ENCODE data around the gene ACOT13. TPM values are rescaled to one million over a fixed set of nuclear protein-coding genes. Genes with fewer than 3 reads are reported as not detected.
"Not testable (repeated sequence)": the region's sequence is repeated elsewhere in the genome, so short reads cannot be mapped to it uniquely, and the experiment has no call there.

ACOT13 gene
- total RNA-seq, 1 experiment from 2014 or later, result 51.5 TPM

DNA sequence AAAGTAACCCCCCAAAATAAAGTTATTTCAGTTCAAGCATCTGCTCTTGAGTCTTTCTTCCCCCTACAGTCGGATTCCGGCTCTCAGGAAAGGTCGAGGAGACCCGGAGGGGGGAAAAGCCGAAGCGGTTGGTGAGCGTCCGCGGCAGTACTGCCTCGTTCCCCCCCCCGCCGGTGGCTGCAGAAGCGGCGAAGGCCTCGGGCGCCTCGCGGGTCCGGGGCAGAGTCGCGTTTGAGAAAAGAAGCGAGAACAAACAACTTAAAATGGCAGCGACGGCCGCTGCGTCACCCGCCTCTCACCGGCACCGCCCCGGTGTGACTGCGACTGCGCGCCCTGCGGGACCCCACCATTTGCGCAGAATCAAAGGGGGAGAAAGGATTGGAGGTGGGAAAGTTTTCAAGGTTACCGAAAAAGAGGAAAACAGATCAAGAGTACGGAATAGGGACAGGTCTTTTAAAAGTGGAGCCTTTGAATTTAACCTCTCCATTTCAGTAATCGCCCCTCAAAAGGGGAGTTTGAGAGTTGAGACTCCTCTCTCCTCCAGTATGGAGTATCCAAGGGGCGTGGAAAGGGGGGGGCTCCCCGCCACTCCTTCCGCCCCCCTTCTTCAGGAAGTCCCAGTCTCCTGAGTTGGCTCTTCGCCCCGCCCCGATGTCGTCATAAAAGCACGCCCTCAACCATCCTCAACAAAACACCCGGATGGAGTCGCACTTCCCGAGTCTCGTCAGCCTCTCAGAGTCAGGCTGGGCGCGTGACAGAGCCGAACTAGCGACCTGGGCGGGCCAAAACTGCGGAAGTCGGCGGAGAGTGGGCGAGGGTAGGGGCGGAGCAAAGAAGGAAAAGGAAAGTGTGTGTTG is 54.0 kb downstream of the ACOT13 start:
- peak; percentile 99 for DNase-seq (ENCODE audit: extremely low read depth, low read depth)

DNA sequence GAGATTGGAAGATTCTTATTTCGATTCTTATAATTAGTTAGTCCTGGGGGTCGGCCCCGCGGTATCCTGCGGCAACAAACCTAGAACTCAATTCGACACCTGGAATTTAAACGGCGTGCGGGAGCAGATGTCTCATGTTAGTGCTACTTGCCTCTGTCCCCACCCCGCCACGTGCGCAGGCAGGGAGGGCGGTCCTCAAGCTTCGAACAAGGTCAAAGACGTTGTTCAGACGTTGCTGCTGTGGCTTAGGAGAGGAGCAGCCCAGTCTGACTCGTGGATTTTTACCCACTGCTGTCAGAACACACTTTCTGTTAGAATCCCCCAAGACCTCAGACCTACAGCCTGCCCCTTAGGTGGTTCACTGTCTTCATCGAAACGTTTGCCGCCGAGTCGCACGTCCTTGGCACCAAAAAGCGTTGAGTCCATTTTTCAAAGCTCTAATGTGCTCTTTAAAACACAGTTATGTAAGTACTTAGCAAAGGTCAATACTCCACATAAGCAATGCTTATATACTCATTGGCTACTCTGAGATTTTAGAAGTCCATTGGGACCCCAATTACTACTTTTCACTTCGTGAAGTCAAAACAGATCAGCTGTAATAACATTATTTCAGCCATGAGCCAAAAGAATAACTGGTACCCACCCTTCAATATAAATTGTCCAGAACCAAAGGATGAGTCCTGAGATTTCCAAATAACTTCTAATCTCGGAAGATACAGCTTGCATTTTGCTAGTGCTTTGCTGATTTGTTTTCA is 54.8 kb downstream of the ACOT13 start:
- DNase-seq (ENCODE audit: extremely low read depth, low read depth), result no peak

DNA sequence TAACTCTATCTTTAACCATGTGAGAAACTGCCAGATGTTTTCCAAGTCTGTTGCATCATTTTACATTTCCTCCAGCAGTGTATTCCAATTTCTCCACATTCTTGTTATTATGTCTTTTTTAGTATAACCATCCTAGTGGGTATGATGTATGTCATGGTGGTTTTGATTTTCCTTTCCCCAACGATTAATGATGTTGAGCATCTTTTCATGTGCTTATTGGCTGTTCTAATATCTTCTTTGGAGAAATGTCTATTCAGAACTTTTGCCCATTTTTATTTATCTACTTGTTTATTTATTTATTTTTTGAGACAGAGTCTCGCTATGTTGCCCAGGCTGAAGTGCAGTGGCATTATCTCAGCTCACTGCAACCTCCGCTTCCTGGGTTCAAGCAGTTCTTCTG is 56.4 kb downstream of the ACOT13 start:
- DNase-seq (ENCODE audit: extremely low read depth, low read depth), result no peak

- not testable (repeated sequence) for DNase-seq (ENCODE audit: extremely low read depth, low read depth)
Measured at GRCh38 chr6:24730653-24731052, 63.8 kb downstream of the ACOT13 start.

- DNase-seq (ENCODE audit: extremely low read depth, low read depth), result not testable (repeated sequence)
Measured at GRCh38 chr6:24731456-24732134, 64.7 kb downstream of the ACOT13 start.

DNA sequence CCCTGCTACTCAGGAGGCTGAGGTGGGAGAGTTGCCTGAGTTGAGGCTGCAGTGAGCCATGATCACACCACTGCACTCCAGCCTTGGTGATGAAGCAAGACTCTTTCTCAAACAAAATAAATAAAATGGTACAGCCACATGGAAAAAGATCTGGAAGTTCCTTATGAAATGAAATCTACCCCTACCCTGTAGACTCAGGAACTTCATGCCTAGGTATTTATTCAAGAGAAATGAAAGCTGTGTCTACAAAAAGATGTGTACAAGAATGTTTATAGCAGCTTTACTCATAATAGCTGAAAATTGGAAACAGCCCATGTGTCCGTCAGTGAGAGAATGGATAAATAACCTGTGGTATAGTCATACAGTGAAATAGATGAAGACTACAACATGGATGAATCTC is 67.3 kb downstream of the ACOT13 start:
- no peak for DNase-seq (ENCODE audit: extremely low read depth, low read depth)

- not testable (repeated sequence) for DNase-seq (ENCODE audit: extremely low read depth, low read depth)
Measured at GRCh38 chr6:24734710-24735109, 67.8 kb downstream of the ACOT13 start.

GRCh38 chr6:24738741-24739140 is 71.9 kb downstream of the ACOT13 start:
- DNase-seq (ENCODE audit: extremely low read depth, low read depth), result no peak

DNA sequence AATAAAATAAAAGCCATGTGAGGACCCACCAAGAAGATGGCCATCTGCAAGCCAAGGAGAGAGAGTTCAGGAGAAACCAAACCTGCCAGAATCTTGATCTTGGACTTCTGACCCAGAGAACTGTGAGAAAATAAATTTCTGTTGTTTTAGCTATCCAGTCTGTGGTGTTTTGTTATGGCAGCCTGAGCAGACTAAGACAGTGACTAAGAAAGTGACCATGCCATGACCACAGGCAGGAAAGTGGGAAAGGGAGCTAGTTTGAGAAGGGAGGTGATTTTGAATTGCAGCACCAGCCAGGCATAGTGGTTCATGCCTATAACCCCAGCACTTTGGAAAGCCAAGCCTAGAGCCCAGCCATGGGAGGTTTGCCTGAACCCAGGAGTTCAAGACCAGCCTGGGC is 74.0 kb downstream of the ACOT13 start:
- no peak for DNase-seq (ENCODE audit: extremely low read depth, low read depth)

- no peak for DNase-seq (ENCODE audit: extremely low read depth, low read depth)
Measured at GRCh38 chr6:24742216-24742738, 75.4 kb downstream of the ACOT13 start.

DNA sequence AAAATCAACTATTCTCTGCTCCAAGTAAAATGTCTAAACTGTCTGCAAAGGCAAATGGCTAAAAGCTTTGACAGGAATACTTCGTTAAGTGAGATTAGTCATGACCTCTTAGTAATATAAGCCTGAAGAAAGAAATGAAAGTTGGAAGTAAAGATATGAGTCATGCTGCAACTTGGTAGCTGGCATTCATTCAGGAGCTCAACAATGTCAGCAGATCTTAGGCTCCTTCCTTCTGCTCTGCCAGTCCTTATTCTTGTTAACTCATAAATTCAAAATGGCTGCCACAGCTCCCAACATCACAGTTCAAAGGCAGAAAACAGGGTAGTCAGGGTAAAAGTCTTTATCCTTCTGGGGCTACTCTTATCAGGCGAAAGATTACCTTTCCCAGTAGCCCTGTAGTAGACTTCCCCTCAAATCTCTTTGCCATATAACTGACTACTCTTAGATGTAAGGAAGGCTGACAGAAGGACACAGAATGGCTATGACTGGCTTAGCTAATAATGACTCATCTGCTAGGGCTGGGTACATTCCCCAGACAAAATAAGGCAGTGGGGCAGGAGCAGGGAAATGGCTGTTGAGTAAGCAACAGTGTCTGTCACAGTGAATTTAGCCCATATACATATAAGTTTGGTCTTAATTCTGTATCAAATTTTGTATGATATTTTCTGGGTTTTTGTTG is 76.5 kb downstream of the ACOT13 start:
- DNase-seq (ENCODE audit: extremely low read depth, low read depth), result peak; percentile 68

DNA sequence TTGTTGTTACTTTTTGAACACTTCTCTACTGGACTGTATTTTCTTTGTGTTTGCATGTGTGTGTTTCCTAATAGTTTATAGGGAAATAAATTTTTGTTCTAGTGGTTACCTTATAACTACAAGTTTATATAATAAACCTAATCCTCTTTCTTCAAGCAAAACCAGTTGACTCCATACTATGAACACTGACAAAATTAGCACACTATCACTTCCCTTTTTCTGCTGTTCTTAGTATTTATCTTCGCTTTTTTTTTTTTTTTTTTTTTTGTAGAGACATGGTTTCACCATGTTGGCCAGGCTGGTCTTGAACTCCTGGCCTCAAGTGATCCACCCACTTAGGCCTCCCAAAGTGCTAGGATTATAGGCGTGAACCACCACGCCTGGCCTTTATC is 77.1 kb downstream of the ACOT13 start:
- no peak for DNase-seq (ENCODE audit: extremely low read depth, low read depth)

DNA sequence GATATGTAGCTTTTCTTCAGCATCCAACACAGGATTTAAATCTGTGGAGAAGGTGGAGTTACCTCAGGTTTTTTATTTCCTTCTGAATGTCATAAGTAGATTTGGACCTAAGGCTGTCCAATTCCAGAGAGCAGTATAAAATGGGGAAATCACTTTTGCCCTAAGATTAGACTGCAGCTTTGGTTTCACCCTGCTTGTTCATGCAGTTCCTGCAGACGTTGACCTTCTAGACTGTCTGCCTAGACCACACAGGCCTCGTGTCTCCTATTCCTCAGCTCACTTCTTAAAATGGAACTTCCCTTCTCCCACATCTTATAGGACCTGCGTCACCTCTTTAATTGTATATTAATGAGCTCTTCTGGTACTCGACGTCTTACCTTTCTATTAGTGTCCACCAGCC is 78.0 kb downstream of the ACOT13 start:
- DNase-seq (ENCODE audit: extremely low read depth, low read depth), result no peak

- no peak for DNase-seq (ENCODE audit: extremely low read depth, low read depth)
Measured at GRCh38 chr6:24749297-24749696, 82.4 kb downstream of the ACOT13 start.

DNA sequence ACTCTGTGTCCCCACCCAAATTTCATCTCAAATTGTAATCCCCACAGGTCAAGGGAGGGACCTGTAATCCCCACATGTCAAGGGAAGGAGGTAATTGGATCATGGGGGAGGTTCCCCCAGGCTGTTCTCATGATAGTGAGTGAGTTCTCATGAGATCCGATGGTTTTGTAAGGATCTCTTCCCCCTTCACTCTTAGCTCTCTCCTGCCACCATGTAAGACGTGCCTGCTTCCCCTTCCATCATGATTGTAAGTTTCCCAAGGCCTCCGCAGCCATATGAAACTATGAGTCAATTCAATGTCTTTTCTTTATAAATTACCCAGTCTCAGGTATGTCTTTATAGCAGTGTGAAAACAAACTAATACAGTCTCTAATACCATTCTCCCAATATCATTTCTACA is 84.0 kb downstream of the ACOT13 start:
- not testable (repeated sequence) for DNase-seq (ENCODE audit: extremely low read depth, low read depth)

GRCh38 chr6:24752503-24752902 is 85.6 kb downstream of the ACOT13 start:
- DNase-seq (ENCODE audit: extremely low read depth, low read depth), result no peak

DNA sequence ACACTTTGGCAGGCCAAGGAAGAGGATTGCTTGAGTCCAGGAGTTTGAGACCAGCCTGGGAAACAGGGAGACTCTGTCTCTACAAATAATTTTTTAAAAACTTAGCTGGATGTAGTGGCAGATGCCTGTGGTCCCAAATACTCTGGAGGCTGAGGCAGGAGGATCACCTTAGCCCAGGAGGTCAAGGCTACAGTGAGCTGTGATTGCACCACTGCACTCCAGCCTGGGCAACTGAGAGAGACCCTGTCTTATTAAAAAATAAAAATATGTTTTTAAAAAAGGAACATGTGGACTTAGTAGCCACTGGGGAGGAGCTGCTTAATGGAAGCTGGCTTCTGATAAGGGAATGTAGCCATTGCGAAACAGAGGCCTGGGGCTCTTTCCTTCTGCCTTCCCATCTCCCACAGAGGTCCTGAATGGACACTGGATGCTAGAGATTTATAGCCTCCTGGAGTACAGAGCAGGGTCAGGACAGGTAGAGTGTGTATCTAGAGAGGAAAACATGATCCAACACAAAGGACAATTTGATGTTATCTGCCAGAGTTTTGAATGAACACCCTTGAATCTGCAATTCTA is 86.1 kb downstream of the ACOT13 start:
- DNase-seq (ENCODE audit: extremely low read depth, low read depth), result no peak

DNA sequence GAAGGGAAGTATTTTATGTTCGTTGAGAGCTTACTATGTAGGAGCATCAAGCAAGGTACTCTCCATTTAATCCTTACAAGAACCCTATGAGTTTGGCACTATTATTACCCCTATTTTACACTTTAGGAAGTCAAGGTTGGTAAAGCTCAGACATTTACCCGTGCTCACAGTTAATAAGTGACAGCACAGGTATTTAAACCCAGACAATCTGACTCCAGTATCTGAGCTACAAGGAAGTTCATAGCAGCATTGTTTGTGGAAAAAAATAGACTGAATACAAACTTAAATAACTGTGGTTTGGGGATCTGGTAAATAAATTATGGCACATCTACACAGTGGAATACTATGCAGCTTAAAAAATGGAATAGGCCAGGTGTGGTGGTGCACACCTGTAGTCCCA is 86.7 kb downstream of the ACOT13 start:
- no peak for DNase-seq (ENCODE audit: extremely low read depth, low read depth)

DNA sequence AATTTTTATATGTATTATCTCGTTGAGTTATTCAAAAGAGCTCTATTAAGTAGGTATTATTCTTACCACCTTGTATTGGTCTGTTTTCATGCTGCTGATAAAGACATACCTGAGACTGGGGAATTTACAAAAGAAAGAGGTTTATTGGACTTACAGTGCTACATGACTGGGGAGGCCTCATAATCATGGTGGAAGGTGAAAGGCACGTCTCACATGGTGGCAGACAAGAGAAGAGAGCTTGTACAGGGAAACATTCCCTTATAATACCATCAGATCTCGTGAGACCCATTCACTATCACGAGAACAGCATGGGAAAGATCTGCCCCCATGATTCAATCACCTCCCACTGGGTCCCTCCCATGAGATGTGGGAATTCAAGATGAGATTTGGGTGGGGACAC is 87.5 kb downstream of the ACOT13 start:
- DNase-seq (ENCODE audit: extremely low read depth, low read depth), result not testable (repeated sequence)

All from NCI-H460 (cell line).